ENCODE data around the gene OR2D3. TPM values are rescaled to one million over a fixed set of nuclear protein-coding genes. Genes with fewer than 3 reads are reported as not detected.

The OR2D3 gene
- total RNA-seq, 1 donor from 2014 or later: not detected

DNA sequence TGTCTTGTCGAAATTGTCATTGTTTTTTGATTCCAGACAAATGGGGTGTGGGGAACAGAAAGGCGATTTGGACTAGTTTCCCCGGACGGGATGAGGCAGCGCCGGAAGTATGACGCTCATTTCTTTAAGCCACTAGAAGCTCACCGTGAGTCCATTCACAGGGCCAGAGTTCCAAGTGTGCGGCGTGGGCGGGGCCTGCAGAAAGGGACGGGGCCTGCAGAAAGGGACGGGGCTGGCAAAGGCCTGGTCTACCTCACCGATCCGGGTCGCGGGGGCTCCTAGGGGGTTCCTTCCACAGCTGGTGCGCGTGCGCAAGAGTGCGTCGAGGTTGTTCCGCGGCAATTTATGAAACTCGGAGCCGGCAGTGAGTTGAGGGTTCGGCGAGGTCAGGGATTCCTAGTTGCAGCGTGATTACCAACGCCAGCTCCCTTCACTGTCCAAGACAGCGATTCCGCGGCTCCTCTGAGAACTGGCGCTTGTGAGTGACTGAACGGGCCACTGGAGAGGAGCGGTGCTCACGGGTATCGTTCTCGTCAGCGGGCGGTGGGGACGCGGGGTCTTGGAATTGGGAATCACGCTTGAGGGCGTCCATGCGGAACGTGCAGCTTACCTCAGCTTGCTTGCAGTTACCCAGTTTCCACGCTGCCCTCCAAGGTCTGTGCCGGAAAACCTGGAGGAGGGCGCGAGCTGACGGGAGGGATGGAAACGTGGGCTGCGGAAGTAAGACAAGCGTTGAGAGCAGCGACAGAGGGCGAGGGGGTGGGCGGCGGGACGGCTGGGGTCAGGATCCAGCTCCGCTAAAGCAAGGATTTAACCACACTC, 5.6 kb downstream of the OR2D3 start, which contains the start of gene ZNF215:
TSS of gene ZNF215 (plus strand) at position 219 of the 822 bp plus-strand sequence. CDS start 5,847 bp downstream, outside the sequence.
- Mint-ChIP-seq H3K27me3 (ENCODE audit: insufficient read depth, low read depth) (no peaks in the 10 kb centered on the region), H3K36me3 (peaks cover 2% of the 10 kb centered on the region), H3K4me1 (peaks cover 14% of the 10 kb centered on the region), H3K4me3 (peak within 1 kb of the TSS; percentile 96), H3K9me3 (no peaks in the 10 kb centered on the region), H3K27ac (peak within 1 kb of the TSS; percentile 64)
- peaks cover 19% of the 10 kb centered on the region for H3K79me2 ChIP-seq (ENCODE audit: low read depth)
- H2AFZ ChIP-seq (replicated peaks): peak within 1 kb of the TSS; percentile 95
- H4K20me1 ChIP-seq (ENCODE audit: low read depth): no peaks in the 10 kb centered on the region
- H3K36me3 ChIP-seq: no peaks in the 10 kb centered on the region
- peak within 1 kb of the TSS; percentile 94 for H3K4me2 ChIP-seq
- no peak within 1 kb of the TSS for H3K27ac ChIP-seq
- peaks cover 21% of the 10 kb centered on the region for H3F3A ChIP-seq (ENCODE audit: low read depth)
- TF ChIP-seq, protein P1, sequence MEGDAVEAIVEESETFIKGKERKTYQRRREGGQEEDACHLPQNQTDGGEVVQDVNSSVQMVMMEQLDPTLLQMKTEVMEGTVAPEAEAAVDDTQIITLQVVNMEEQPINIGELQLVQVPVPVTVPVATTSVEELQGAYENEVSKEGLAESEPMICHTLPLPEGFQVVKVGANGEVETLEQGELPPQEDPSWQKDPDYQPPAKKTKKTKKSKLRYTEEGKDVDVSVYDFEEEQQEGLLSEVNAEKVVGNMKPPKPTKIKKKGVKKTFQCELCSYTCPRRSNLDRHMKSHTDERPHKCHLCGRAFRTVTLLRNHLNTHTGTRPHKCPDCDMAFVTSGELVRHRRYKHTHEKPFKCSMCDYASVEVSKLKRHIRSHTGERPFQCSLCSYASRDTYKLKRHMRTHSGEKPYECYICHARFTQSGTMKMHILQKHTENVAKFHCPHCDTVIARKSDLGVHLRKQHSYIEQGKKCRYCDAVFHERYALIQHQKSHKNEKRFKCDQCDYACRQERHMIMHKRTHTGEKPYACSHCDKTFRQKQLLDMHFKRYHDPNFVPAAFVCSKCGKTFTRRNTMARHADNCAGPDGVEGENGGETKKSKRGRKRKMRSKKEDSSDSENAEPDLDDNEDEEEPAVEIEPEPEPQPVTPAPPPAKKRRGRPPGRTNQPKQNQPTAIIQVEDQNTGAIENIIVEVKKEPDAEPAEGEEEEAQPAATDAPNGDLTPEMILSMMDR (IDR thresholded peaks at IDR 0.05): no peak
- peak; percentile 35 for TF ChIP-seq EZH2 (IDR thresholded peaks at IDR 0.05)
- TF ChIP-seq EZH2phosphoT487 (IDR thresholded peaks at IDR 0.05): no peak
- H3K9ac ChIP-seq: peak within 1 kb of the TSS; percentile 21
- no peaks in the 10 kb centered on the region for H3K27me3 ChIP-seq
- DNase-seq (ENCODE audit: low spot score): peak; percentile 92
- H3K4me1 ChIP-seq: peaks cover 15% of the 10 kb centered on the region
- no peaks in the 10 kb centered on the region for H3K9me3 ChIP-seq (ENCODE audit: low read depth)
- peak within 1 kb of the TSS; percentile 65 for H3K4me3 ChIP-seq

DNA sequence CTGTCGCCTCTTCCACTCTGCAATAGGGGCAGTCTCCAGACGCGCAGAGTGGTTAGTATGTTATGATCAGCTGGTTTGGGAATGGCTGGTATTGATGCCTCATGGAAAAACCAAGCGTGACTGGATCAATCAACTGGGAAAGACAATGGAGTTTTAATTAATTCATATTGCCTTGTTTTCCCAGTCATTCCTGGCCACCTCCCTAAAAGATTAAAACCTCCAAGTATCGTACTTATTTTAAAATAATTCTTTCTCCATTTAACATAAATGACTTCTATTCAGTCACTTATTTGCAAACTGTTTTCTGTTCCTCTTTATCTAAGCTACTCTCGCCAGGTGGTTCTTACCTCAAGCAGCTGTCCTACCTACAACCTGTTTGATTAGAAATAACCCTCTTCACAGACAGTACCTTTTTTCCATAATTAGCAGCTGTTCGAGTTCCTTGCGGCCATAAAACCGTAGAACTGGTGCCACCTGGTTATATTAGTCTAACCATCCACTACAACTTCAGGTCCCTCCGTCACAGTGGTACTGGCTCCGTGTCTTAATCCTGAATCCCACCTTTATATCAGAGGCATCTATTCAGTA, 6.3 kb downstream of the OR2D3 start:
- Histone ChIP-seq H3K4me1 (peaks cover 15% of the 10 kb centered on the region), H3K9ac (no peak overlapping the region), H3K36me3 (no peaks in the 10 kb centered on the region), H3K27me3 (no peaks in the 10 kb centered on the region), H3K27ac (no peak overlapping the region), H3K4me3 (peak overlapping the region; percentile 65), H3K4me2 (peak overlapping the region; percentile 94), H3K79me2 (ENCODE audit: low read depth) (peaks cover 19% of the 10 kb centered on the region), H3F3A (ENCODE audit: low read depth) (peaks cover 21% of the 10 kb centered on the region), H4K20me1 (ENCODE audit: low read depth) (no peaks in the 10 kb centered on the region), H3K9me3 (ENCODE audit: low read depth) (no peaks in the 10 kb centered on the region), H2AFZ (replicated peaks) (peak overlapping the region; percentile 95)
- Mint-ChIP-seq H3K9me3 (no peaks in the 10 kb centered on the region), H3K27me3 (ENCODE audit: insufficient read depth, low read depth) (no peaks in the 10 kb centered on the region), H3K4me1 (peaks cover 14% of the 10 kb centered on the region), H3K4me3 (peak overlapping the region; percentile 96), H3K27ac (no peak overlapping the region), H3K36me3 (peaks cover 2% of the 10 kb centered on the region)
- DNase-seq (ENCODE audit: low spot score): no peak
- TF ChIP-seq EZH2phosphoT487 (IDR thresholded peaks at IDR 0.05) (no peak), EZH2 (IDR thresholded peaks at IDR 0.05) (no peak)
- TF ChIP-seq, protein P1 (IDR thresholded peaks at IDR 0.05): no peak

DNA sequence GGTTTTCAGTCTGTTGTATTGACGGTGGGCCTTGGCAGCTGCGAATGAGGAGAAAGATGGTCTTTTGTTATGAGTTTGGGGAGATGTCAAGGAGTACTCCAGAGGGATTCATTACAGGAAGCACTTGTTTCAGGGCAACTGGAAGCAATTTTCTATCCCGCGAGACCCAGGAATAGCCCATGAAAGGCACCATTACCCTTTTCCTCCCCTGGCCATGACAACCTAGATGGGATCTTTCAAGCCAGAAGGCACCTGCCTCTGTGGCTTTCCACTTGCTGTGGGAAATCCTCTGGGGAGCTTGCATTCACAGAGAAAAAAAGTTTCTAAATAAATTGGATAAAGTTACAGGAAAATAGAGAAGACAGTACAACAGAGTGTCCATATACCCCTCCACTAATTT, 8.1 kb downstream of the OR2D3 start:
- H3K4me3 Mint-ChIP-seq: no peak overlapping the region
- Histone ChIP-seq H3K9me3 (ENCODE audit: low read depth) (no peaks in the 10 kb centered on the region), H3F3A (ENCODE audit: low read depth) (peaks cover 21% of the 10 kb centered on the region), H2AFZ (replicated peaks) (no peak overlapping the region), H3K27ac (no peak overlapping the region), H3K79me2 (ENCODE audit: low read depth) (peaks cover 19% of the 10 kb centered on the region), H3K4me3 (no peak overlapping the region), H3K9ac (no peak overlapping the region), H3K4me2 (no peak overlapping the region), H4K20me1 (ENCODE audit: low read depth) (no peaks in the 10 kb centered on the region), H3K36me3 (no peaks in the 10 kb centered on the region), H3K27me3 (no peaks in the 10 kb centered on the region), H3K4me1 (peaks cover 15% of the 10 kb centered on the region)
- peaks cover 4% of the 10 kb centered on the region for H3K36me3 Mint-ChIP-seq
- H3K27me3 Mint-ChIP-seq (ENCODE audit: insufficient read depth, low read depth): no peaks in the 10 kb centered on the region
- H3K4me1 Mint-ChIP-seq: peaks cover 14% of the 10 kb centered on the region
- TF ChIP-seq EZH2phosphoT487 (IDR thresholded peaks at IDR 0.05) (no peak), EZH2 (IDR thresholded peaks at IDR 0.05) (no peak)
- H3K9me3 Mint-ChIP-seq: no peaks in the 10 kb centered on the region
- no peak overlapping the region for H3K27ac Mint-ChIP-seq
- peak; percentile 3 for DNase-seq (ENCODE audit: low spot score)
